H1 (cell line): ENCODE measurements around the gene IDH3A. TPM values are rescaled to one million over a fixed set of nuclear protein-coding genes. Genes with fewer than 3 reads are reported as not detected.

ENCODE experiments used
- CTCF ChIA-PET: fragments of 300-600 bp; sonication (Branson Sonifier 250); formaldehyde crosslinking; loops from one replicate; lab custom pipeline; 2021; ENCODE audit not compliant: partially characterized antibody; lab: Charles Lee
- POLR2A ChIA-PET: fragments of 300-600 bp; sonication (Branson Sonifier 250); formaldehyde crosslinking; loops from one replicate; lab custom pipeline; 2021; ENCODE audit warnings: inconsistent platforms; ENCODE audit not compliant: partially characterized antibody; lab: Charles Lee
- DNase-seq, 2 experiments: peaks; one replicate each; pipeline versions ENCODE4 v3.0.0 to v3.0.0-alpha.2; 2010 to 2022; ENCODE audit warnings: low spot score in 2 of 2, low read depth in 1 of 2, mixed read lengths in 1 of 2
- FAIRE-seq: peaks from 2 replicates; lab custom pipeline; 2011; peaks lifted over from hg19 to GRCh38; lab: Jason Lieb, UNC
- H2AFZ ChIP-seq: 2 replicates; pipeline ENCODE4 v1.8.1; 2012; ENCODE audit warnings: low read length, inconsistent platforms
- H2AK5ac ChIP-seq: 2 replicates; pipeline ENCODE4 v1.6.1; 2013; ENCODE audit warnings: low read depth, low read length
- H2BK120ac ChIP-seq: replicated peaks from 2 replicates; pipeline ENCODE3; 2013; ENCODE audit warnings: low read depth, low read length, inconsistent platforms
- H2BK12ac ChIP-seq: 2 replicates; pipeline ENCODE4 v1.6.1; 2013; ENCODE audit warnings: low read depth, low read length
- H2BK15ac ChIP-seq: 2 replicates; pipeline ENCODE4 v1.6.1; 2013; ENCODE audit warnings: low read length
- H2BK20ac ChIP-seq: 2 replicates; pipeline ENCODE4 v1.6.1; 2013; ENCODE audit warnings: low read length
- H2BK5ac ChIP-seq: 2 replicates; pipeline ENCODE4 v1.6.1; 2013; ENCODE audit warnings: low read depth, low read length
- H3K14ac ChIP-seq: 2 replicates; pipeline ENCODE4 v1.6.1; 2013; ENCODE audit warnings: inconsistent platforms; ENCODE audit not compliant: insufficient read length
- H3K18ac ChIP-seq: 2 replicates; pipeline ENCODE4 v1.6.1; 2013; ENCODE audit warnings: low read length; ENCODE audit errors: extremely low read depth
- H3K23ac ChIP-seq: 2 replicates; pipeline ENCODE4 v1.6.1; 2013; ENCODE audit warnings: inconsistent platforms; ENCODE audit not compliant: insufficient read length
- H3K23me2 ChIP-seq: 2 replicates; pipeline ENCODE4 v1.6.1; 2013; ENCODE audit warnings: low read depth, low read length
- H3K27ac ChIP-seq: 2 replicates; pipeline ENCODE4 v1.6.1; 2011; ENCODE audit warnings: low read depth, low read length, inconsistent platforms
- H3K27me3 ChIP-seq, 4 experiments: replicated peaks in 1 of 4; 1 replicate in 1 of 4; 2 replicates in 3 of 4; pipeline versions ENCODE4 v1.6.1 to v1.8.1; 2011 to 2013; ENCODE audit warnings: low read length in 3 of 4, mild to moderate bottlenecking in 3 of 4, inconsistent platforms in 2 of 4, mixed read lengths in 2 of 4, moderate library complexity in 1 of 4; ENCODE audit not compliant: control insufficient read depth in 3 of 4, insufficient read depth in 3 of 4; ENCODE audit errors: extremely low read depth in 1 of 4
- H3K36me3 ChIP-seq, 4 experiments: 2 replicates each; pipeline versions ENCODE4 v1.6.1 to v1.8.1; 2011 to 2013; ENCODE audit warnings: mild to moderate bottlenecking in 4 of 4, low read length in 3 of 4, moderate library complexity in 2 of 4, control low read depth in 1 of 4, inconsistent platforms in 1 of 4; ENCODE audit not compliant: insufficient read depth in 4 of 4, control insufficient read depth in 2 of 4
- H3K4ac ChIP-seq: replicated peaks from 2 replicates; pipeline ENCODE3; 2013; ENCODE audit warnings: low read length, low read depth, mixed read lengths, inconsistent platforms; ENCODE audit not compliant: insufficient read length
- H3K4me1 ChIP-seq, 4 experiments: replicated peaks in 1 of 4; 1 replicate in 1 of 4; 2 replicates in 3 of 4; pipeline versions ENCODE4 v1.6.1 to v1.8.1; 2011 to 2013; ENCODE audit warnings: low read length in 3 of 4, inconsistent platforms in 2 of 4, mixed read lengths in 1 of 4; ENCODE audit not compliant: insufficient read depth in 4 of 4, control insufficient read depth in 3 of 4
- H3K4me2 ChIP-seq, 2 experiments: 2 replicates each; pipeline versions ENCODE4 v1.6.1 to v1.8.1; 2011 to 2013; ENCODE audit warnings: low read depth in 2 of 2, low read length in 2 of 2, control low read depth in 1 of 2, inconsistent platforms in 1 of 2, mild to moderate bottlenecking in 1 of 2; ENCODE audit not compliant: insufficient read depth in 1 of 2
- H3K4me3 ChIP-seq, 4 experiments: fragments of 200-600, 300-600 bp in 1 of 4; sonication (generic), shearing (Covaris generic), sonication (Bioruptor Twin) in 1 of 4; 2 replicates each; pipeline versions ENCODE4 v1.5.1 to v1.8.1; 2011 to 2016; ENCODE audit warnings: low read length in 4 of 4, low read depth in 3 of 4, control low read depth in 2 of 4, inconsistent platforms in 2 of 4, mild to moderate bottlenecking in 2 of 4, mixed read lengths in 1 of 4, moderate library complexity in 1 of 4; ENCODE audit not compliant: insufficient read depth in 2 of 4; ENCODE audit errors: extremely low read depth in 1 of 4
- H3K56ac ChIP-seq: replicated peaks from 2 replicates; pipeline ENCODE3; 2013; ENCODE audit warnings: low read depth, mild to moderate bottlenecking, mixed read lengths, low read length, inconsistent platforms; ENCODE audit not compliant: insufficient read length
- H3K79me1 ChIP-seq: 2 replicates; pipeline ENCODE4 v1.6.1; 2013; ENCODE audit warnings: low read depth, low read length, control low read depth
- H3K79me2 ChIP-seq, 2 experiments: 2 replicates each; pipeline versions ENCODE4 v1.6.1 to v1.8.1; 2012 to 2013; ENCODE audit warnings: low read length in 2 of 2, mild to moderate bottlenecking in 2 of 2, inconsistent platforms in 1 of 2; ENCODE audit not compliant: insufficient read depth in 2 of 2, control insufficient read depth in 1 of 2
- H3K9ac ChIP-seq, 4 experiments: replicated peaks in 1 of 4; 1 replicate in 1 of 4; 2 replicates in 3 of 4; pipeline versions ENCODE4 v1.6.1 to v1.8.1; 2011 to 2013; ENCODE audit warnings: low read depth in 3 of 4, low read length in 3 of 4, control low read depth in 2 of 4, mild to moderate bottlenecking in 2 of 4, moderate library complexity in 2 of 4, inconsistent platforms in 1 of 4; ENCODE audit errors: extremely low read depth in 1 of 4
- H3K9me3 ChIP-seq, 2 experiments: 2 replicates each; pipeline versions ENCODE4 v1.6.1 to v1.8.1; 2012 to 2013; ENCODE audit warnings: mild to moderate bottlenecking in 2 of 2, moderate library complexity in 2 of 2, control low read depth in 1 of 2, inconsistent platforms in 1 of 2, low read depth in 1 of 2, low read length in 1 of 2, mixed read lengths in 1 of 2; ENCODE audit not compliant: insufficient read depth in 2 of 2
- H4K20me1 ChIP-seq, 2 experiments: replicated peaks in 1 of 2; 2 replicates each; pipeline versions ENCODE3 to v1.8.1; 2011 to 2013; ENCODE audit warnings: inconsistent platforms in 2 of 2, low read length in 2 of 2, mild to moderate bottlenecking in 1 of 2; ENCODE audit not compliant: insufficient read depth in 2 of 2, control insufficient read depth in 1 of 2
- H4K5ac ChIP-seq: 2 replicates; pipeline ENCODE4 v1.6.1; 2013; ENCODE audit warnings: low read length, low read depth, mixed read lengths, inconsistent platforms; ENCODE audit not compliant: insufficient read length
- H4K8ac ChIP-seq: 2 replicates; pipeline ENCODE4 v1.8.0; 2013; ENCODE audit warnings: mild to moderate bottlenecking, moderate library complexity, low read length, inconsistent platforms; ENCODE audit not compliant: insufficient read depth; ENCODE audit errors: extremely low read depth
- H4K91ac ChIP-seq: replicated peaks from 2 replicates; pipeline ENCODE3; 2013; ENCODE audit warnings: low read length, mixed read lengths, inconsistent platforms; ENCODE audit not compliant: insufficient read length
- ATF2 ChIP-seq: IDR thresholded peaks from 2 replicates; pipeline ENCODE4 v1.6.1; 2012; ENCODE audit warnings: low read length, inconsistent platforms
- BACH1 ChIP-seq: IDR thresholded peaks from 2 replicates; pipeline ENCODE4 v1.6.1; 2012; ENCODE audit warnings: low read length, improper control_type of control experiment
- CTCF ChIP-seq, 3 experiments: IDR thresholded peaks; 1 replicate in 2 of 3; 2 replicates in 1 of 3; pipeline versions ENCODE4 v1.5.1 to v1.6.1; 2011; ENCODE audit warnings: low read length in 3 of 3, mild to moderate bottlenecking in 3 of 3, inconsistent platforms in 2 of 3, low read depth in 1 of 3, moderate library complexity in 1 of 3; ENCODE audit not compliant: insufficient read depth in 1 of 3; ENCODE audit errors: control extremely low read depth in 1 of 3
- KDM1A ChIP-seq: fragments of 200-600, 300-600 bp; sonication (generic); IDR thresholded peaks from 2 replicates; pipeline ENCODE4 v1.7.1; 2016; ENCODE audit warnings: mild to moderate bottlenecking, low read length, borderline replicate concordance
- MAFK ChIP-seq: IDR thresholded peaks from 2 replicates; pipeline ENCODE4 v1.6.1; 2012; ENCODE audit warnings: low read depth, mild to moderate bottlenecking, improper control_type of control experiment, low read length
- NRF1 ChIP-seq: IDR thresholded peaks from 2 replicates; pipeline ENCODE4 v1.6.1; 2011; ENCODE audit warnings: mild to moderate bottlenecking, low read depth, low read length, improper control_type of control experiment
- POLR2A ChIP-seq, 2 experiments: IDR thresholded peaks; 1 replicate in 1 of 2; 2 replicates in 1 of 2; pipeline ENCODE4 v1.6.1; 2011; ENCODE audit warnings: low read depth in 2 of 2, low read length in 2 of 2, mild to moderate bottlenecking in 2 of 2; ENCODE audit errors: control extremely low read depth in 1 of 2
- SUZ12 ChIP-seq: fragments of 200-600 bp; sonication (generic); IDR thresholded peaks from 2 replicates; pipeline ENCODE4 v1.6.1; 2012; ENCODE audit warnings: mild to moderate bottlenecking, inconsistent platforms, low read length, moderate library complexity, mixed read lengths
- WGBS, 2 experiments: shearing (Covaris generic) in 1 of 2; methylation state at CpG; one replicate each; pipeline versions ENCODE4 v1.1.6 to v1.1.7; 2013 to 2015; ENCODE audit warnings: low lambda C conversion rate in 2 of 2, mixed read lengths in 2 of 2, inconsistent platforms in 1 of 2, low coverage in 1 of 2, missing lambda C conversion rate in 1 of 2; ENCODE audit not compliant: insufficient replicate concordance in 2 of 2, insufficient coverage in 1 of 2, insufficient read length in 1 of 2; ENCODE audit errors: extremely low coverage in 1 of 2, missing lambda C conversion rate in 1 of 2; 5-methylcytosine and 5-hydroxymethylcytosine counted together
- polyA plus RNA-seq, 7 experiments: library from polyadenylated mRNA; depleted of rRNA in 3 of 7; stranded (reverse) in 5 of 7; unstranded in 2 of 7; fragments of >200 nt in 5 of 7; fragments of 200-250 nt in 2 of 7; gene quantifications; 1 replicate in 5 of 7; 2 replicates in 1 of 7; 4 replicates in 1 of 7; pipeline versions ENCODE4 v1.2.1 to v1.2.3, GENCODE V29; 2011 to 2013; ENCODE audit warnings: missing spikeins in 2 of 7, mixed read lengths in 2 of 7
- total RNA-seq: library from RNA; stranded (reverse); fragmentation: NEBNext Ultra II Directional; extraction: Animal tissue kit (Norgen Biotek cat#: 25700); gene quantifications from 2 replicates; pipeline ENCODE4 v1.2.1, GENCODE V29; 2021

Gene IDH3A
- total and polyA plus RNA-seq, 2 of the 8 experiments (the other 6 are each of a cell fraction or from before 2014, with no cell fraction given) = 23.4 to 36.8 TPM

GRCh38 chr15:78101423-78102105, 47.6 kb upstream of the IDH3A start:
- Histone ChIP-seq H3K9me3 (no peaks in the 10 kb centered on the region), H3K56ac (no peak overlapping the region), H2BK120ac (no peak overlapping the region), H4K5ac (no peak overlapping the region), H4K8ac (no peak overlapping the region), H3K79me2 (no peaks in the 10 kb centered on the region), H2BK20ac (no peak overlapping the region), H3K4me2 (no peak overlapping the region), H3K79me1 (no peaks in the 10 kb centered on the region), H4K91ac (no peak overlapping the region), H3K4ac (no peak overlapping the region), H3K23ac (no peak overlapping the region), H2AFZ (no peak overlapping the region), H3K9ac (no peak overlapping the region; a peak in 1 of 7 replicates), H3K4me3 (no peak overlapping the region), H3K14ac (no peak overlapping the region), H4K20me1 (no peaks in the 10 kb centered on the region), H3K4me1 (no peaks in the 10 kb centered on the region), H2AK5ac (no peak overlapping the region), H3K27ac (no peak overlapping the region), H2BK15ac (no peak overlapping the region), H3K36me3 (peaks cover 0 to 4% (median 1%) of the 10 kb centered on the region in 4 experiments; a peak in 2 of 8 replicates), H3K23me2 (no peaks in the 10 kb centered on the region), H2BK12ac (no peak overlapping the region), H3K18ac (no peak overlapping the region), H2BK5ac (no peak overlapping the region), H3K27me3 (no peaks in the 10 kb centered on the region)
- POLR2A ChIA-PET = interaction anchor here (1.2 to 1.7 kb wide), 2 partner anchors 18 to 156 kb away, joined by 3 to 5 read pairs; no protein-coding TSS in a partner anchor
- CTCF ChIA-PET = interaction anchor here (0.6 to 16.8 kb wide), 12 partner anchors 11 to 327 kb away, joined by 3 to 226 read pairs (median 3); no protein-coding TSS in a partner anchor
- 92% methylated on average over 5 of the region's 5 CpGs; no CpG with 5 or more reads in 1 of the 2 experiments for WGBS, 2 experiments
- FAIRE-seq (no peak), DNase-seq (no peak)
- TF ChIP-seq ATF2 = no peak
- TF ChIP-seq POLR2A (IDR thresholded peaks at IDR 0.05; ENCODE audit: control extremely low read depth in 1 of 2, low read depth in 2 of 2, low read length in 2 of 2) = no peak
- no peak for TF ChIP-seq NRF1
- TF ChIP-seq CTCF (IDR thresholded peaks at IDR 0.05; ENCODE audit: control extremely low read depth in 1 of 3, insufficient read depth in 1 of 3, low read depth in 1 of 3, low read length in 3 of 3) = no peak
- no peak for TF ChIP-seq KDM1A
- TF ChIP-seq MAFK = no peak
- no peak for TF ChIP-seq SUZ12
- TF ChIP-seq BACH1 = no peak
